GM19099 (cell line): ENCODE results near the gene NRARP.
A peak's percentile ranks its signal among the peaks of the same experiment; 100 is the strongest.

Experiments used
- POLR2A ChIP-seq: IDR thresholded peaks from 3 replicates; pipeline ENCODE4 v1.6.1; 2011; ENCODE audit warnings: low read depth; ENCODE audit not compliant: insufficient read length; ENCODE audit errors: extremely low read depth

Gene NRARP

DNA sequence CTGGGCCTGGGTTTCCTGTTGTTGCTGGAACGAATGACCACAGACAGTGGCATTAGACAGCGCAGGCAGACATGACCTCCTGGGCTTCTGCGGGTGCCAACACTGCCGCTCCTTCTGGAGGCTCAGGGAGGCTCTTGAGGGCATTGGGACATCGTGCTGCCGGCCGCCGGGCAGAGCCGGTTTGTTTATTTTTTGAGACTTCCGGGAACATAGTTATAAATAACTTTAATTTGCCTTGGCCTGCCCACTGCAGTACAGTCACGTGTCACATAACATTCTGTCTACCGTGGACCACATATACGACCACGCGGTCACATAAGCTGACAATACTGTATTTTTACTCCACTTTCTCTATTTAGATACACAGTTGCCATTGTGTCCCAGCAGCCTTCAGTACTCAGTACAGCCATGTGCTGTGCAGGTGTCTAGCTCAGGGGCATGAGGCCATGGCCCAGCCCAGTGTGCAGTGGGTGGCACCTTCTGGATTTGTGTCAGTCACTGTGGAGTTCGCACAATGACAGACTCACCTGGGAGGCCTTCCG is 32.8 kb downstream of the NRARP start:
- peak; percentile 42 for TF ChIP-seq POLR2A

DNA sequence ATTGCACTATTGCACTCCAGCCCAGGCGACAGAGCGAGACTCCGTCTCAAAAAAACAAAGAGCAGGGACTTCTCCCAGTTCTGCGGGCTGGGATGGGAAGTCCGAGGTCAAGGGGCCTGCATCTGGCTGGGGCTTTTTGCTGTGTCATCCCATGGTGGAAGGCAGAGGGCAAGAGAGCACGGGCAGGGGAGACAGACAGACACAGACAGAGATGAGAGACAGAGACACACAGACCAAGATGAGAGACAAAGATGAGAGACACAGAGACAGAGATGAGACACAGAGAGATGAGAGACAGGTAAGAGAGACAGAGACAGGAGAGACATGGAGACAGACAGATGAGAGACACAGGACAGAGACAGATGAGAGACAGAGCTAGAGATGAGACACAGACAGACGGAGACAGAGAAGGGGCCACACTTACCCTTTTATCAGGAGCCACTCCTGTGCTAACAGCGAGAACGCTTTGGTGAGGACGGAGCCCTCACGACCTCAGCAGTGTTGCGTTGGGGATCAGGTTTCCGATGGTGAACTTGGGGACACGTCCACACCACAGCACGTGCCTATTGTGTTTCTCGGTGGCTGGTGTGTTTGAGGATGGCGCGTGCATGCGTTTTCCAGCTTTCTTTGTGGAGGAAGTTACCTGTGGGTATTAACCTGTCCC is 33.4 kb downstream of the NRARP start:
- TF ChIP-seq POLR2A = no peak

DNA sequence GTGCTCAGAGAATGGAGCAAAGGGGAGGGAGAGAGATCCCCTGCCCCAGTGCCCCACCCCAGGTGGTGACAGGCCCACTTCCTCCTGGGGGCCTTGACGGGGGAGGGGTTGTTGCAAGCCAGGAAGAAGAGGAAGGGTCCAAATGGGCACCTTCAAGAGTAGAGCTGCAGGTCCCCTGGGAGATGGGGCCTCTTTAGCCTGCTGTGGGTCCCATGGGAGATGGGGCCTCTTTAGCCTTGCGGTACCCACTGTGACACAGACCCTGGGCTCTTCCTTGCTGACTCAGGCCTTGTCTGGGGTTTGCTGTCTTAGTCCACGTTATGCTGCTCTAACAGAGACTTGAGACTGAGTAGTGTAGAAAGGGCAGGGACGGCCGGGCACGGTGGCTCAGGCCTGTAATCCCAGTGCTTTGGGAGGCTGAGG is 34.1 kb downstream of the NRARP start:
- TF ChIP-seq POLR2A = no peak

DNA sequence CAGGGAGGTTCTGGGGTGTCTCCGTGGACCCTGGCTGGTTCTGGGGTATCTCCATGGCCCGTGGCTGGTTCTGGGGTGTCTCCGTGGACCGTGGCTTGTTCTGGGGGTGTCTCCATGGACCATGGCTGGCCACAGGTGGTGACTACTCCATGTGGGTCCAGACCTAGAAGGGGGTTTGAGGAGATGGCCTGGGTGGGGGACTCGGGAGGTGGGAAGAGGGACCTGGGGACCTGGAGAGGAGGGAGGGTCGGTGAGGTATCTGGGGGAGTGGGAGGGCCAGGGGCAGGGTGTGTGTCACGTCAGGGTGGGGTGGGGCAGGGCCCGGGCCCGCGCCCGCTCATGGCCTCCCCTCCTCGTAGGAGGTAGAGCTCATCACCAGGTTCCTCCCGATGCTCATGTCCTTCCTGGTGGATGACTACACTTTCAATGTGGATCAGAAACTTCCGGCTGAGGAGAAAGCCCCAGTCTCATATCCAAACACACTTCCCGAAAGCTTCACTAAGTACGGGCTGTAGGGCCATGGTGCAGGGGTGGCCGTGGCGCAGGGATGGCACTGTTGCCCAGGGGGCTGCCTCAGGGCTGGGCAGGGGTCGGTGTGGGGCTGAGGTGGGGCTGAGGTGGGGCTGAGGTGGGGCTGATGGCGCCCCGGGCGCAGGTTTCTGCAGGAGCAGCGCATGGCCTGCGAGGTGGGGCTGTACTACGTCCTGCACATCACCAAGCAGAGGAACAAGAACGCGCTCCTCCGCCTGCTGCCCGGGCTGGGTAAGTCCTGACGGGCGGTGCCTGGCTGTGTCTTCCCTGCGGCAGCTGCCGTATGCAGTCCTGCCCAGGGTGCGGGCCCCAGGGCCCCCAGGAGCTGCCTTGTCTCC is 35.3 kb downstream of the NRARP start:
- no peak for TF ChIP-seq POLR2A

DNA sequence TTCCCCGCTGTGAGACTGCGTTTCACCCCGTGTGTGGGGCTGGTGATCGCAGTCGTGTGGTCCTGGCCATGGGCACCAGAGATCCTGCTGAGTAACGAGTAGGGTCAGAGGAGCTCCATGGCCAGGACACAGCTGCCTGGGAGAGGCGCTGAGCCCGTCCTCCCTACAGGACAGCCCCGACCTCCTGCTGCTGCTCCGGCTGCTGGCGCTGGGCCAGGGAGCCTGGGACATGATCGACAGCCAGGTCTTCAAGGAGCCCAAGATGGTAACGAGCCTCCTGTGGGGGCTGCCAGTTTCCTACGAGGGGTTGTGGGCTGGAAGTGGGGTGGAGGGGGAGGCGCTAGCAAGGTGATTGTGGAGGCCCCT is 35.9 kb downstream of the NRARP start:
- TF ChIP-seq POLR2A = no peak

DNA sequence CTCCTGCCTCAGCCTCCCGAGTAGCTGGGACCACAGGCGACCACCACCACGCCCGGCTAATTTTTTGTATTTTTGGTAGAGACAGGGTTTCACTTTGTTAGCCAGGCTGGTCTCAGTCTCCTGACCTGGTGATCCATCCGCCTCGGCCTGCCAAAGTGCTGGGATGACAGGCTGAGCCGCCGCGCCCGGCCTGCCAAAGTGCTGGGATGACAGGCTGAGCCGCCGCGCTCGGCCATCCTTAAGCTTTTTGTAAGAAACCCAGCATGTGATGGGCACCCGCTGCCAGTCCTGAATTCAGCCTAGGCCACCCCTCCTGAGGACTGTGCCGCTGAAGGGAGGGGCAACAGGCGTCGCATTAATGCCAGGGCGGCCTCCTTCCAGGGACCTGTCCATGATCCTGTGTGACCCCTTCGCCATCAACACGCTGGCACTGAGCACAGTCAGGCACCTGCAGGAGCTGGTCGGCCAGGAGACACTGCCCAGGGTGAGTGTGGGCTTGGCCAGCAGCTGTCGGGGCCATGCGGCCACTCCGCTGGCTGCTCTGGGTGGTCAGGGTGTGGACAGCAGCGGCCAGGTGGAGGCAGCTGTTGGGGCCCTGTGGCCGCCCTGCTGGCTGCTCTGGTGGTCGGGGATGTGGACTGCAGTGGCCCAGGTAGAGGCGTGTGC is 36.4 kb downstream of the NRARP start:
- no peak for TF ChIP-seq POLR2A

DNA sequence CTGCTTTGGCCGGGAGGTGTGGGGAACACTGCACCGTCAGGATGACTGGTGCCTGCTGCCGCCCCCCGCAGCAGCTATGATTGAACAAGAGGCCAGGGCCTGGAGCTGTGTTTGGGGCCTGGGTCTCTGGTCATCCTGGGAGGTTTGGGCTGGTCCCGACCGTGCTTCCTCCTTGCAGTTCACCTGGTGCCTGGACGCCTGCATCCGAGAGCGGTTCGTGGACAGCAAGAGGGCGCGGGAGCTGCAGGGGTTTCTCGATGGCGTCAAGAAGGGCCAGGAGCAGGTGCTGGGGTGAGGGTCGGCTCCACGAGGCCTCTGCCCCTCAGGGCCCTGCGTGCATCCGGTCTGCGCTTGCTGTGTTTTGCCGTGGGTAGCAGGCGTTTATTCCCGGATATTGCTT is 38.0 kb downstream of the NRARP start:
- no peak for TF ChIP-seq POLR2A

DNA sequence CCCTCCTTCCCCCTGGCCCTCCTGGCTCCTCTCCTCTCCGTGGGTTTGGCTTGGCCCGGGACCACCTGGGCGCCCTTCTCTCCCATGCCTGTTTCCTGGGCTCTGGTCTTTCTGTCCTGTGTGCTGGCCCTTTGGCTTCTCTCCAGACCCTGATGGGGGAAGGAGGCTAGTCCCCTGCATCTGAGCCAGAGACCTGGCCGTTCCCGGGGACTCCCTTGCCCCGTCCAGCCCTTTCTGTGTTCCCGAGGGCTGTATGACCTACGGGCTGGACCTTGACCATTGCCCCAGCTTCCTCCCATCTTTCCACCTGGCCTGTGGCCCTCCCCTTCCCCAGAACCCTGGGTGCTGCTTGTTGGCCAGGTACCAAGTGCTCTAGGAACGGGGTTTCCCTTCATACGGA is 38.6 kb downstream of the NRARP start:
- TF ChIP-seq POLR2A = no peak

DNA sequence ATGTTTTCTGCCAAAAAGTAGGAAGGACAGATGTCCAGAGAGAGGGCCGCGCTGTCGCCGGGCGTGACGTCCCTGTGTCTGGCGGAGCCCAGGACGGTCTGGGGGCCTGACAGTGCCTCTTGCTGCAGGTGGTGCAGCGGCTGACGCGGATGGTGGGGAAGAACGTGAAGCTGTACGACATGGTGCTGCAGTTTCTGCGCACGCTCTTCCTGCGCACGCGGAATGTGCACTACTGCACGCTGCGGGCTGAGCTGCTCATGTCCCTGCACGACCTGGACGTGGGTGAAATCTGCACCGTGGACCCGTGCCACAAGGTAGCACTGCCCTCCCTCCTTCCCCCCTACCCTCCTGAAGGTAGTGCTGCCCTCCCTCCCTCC is 39.2 kb downstream of the NRARP start:
- no peak for TF ChIP-seq POLR2A

DNA sequence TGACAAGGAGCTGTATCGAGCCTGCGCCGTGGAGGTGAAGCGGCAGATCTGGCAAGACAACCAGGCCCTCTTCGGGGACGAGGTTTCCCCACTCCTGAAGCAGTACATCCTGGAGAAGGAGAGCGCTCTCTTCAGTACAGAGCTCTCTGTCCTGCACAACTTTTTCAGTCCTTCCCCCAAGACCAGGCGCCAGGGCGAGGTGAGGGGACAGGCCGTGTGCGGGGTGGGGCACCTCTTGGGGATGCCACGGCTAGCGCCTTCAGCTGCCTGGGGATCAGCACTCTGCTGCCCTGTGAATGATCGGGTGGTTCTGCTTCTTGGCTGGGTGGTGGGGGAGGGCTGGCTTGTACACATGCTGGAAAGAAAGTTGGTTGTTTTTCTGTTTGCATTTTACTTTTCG is 45.2 kb downstream of the NRARP start:
- TF ChIP-seq POLR2A = no peak

DNA sequence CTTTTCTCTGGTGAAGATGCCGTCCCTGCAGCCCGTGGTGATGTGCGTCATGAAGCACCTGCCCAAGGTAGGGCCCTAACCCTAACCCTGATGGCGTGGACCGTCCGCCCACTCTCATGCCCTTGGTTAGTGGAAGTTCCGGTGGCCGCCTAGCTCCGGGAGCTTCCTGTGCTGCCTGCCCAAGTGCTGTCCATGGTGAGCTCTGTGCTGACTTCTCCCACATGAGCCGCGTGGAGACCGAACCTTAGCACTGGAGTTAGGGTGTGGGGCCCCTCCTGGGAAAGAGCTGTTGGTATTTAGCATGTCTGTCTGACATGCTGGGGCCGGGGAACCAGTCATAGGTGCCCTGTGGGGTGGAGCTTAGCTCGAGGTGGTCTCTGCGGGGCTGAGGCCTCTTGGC is 45.7 kb downstream of the NRARP start:
- TF ChIP-seq POLR2A = no peak

DNA sequence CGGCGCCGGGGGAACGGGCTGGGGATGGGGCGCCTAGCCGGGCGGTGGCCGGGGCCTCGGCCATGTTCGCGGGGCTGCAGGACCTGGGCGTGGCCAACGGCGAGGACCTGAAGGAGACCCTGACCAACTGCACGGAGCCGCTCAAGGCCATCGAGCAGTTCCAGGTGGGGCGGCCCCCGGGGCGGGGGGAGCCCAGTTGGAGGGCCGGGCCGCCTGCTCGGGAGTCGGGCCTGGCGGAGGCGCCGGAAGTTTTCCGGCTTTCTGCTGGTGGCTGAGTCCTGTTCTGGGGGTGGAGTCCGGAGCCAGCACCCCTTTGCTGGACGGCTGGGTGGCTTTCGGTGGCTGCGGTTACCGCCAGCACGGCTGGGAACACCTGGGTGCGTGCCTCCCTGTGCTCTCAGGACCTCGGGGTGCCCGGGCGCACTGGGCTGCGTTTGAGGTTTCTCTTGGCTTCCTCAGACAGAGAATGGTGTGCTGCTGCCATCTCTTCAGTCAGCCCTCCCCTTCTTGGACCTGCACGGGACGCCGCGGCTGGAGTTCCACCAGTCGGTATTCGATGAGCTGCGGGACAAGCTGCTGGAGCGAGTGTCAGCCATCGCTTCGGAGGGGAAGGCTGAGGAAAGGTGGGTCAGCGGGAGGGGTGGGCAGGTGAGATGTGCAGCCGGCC is 46.5 kb downstream of the NRARP start:
- no peak for TF ChIP-seq POLR2A

DNA sequence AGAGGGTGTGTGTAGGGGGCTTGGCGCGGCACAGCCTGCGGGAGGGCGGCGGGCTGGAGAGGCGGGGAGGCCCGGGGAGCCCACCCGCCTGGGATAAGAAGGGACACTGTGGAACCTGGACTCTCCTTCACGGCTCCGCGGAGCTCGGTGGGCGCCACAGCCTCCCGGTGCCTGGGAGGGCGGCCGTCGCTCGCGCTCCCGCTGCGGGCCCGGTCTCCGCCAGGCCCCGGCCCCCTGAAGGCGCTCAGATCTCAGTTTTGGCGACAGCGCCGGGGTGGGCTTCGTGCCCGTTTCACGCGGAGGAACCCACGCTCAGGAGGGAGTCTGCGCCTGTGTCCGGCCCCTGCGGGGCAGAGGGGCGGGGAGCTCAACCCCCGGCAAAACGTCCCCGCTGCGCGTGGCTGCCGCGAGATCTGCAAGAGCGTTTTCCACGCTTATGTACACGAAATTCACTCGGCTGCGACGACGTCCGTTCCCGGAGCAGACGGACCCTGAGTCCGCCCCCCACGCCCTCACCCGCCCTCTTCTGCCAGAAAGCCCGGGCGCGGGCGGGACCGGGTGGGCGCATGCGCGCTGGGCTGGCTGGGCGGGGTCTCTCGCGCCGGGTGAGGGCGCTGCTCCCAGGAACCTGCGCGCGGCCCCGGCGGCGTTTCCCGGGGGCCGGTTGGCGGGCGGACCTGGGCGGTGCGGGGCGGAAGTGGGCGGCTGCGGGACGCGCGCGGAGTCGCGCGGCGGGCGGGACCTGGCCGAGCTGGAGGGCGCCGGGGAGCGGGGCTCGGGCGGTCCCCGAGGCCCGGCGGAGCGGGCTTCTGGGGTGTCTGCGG is 47.2 kb downstream of the NRARP start, which contains the start of gene NELFB:
Gene NELFB (plus strand): TSS at position 704 of the 824 bp plus-strand sequence.
- peak; percentile 82 for TF ChIP-seq POLR2A
